HT-29 (cell line): ENCODE data around the gene KRTAP4-3. TPM values are rescaled to one million over a fixed set of nuclear protein-coding genes. Genes with fewer than 3 reads are reported as not detected.
"Not testable (repeated sequence)": the region's sequence is repeated elsewhere in the genome, so short reads cannot be mapped to it uniquely, and the experiment has no call there.

Source experiments
- DNase-seq: peaks from one replicate; pipeline ENCODE4 v3.0.0-alpha.2; 2015; ENCODE audit warnings: low spot score
- total RNA-seq: library from RNA; depleted of rRNA; stranded (reverse); fragments of >200 nt; shearing (Covaris generic); gene quantifications from 2 replicates; pipeline ENCODE4 v1.2.3, GENCODE V29; 2014; rRNA removed

KRTAP4-3 gene
- total RNA-seq: not detected in 2 replicates

DNA sequence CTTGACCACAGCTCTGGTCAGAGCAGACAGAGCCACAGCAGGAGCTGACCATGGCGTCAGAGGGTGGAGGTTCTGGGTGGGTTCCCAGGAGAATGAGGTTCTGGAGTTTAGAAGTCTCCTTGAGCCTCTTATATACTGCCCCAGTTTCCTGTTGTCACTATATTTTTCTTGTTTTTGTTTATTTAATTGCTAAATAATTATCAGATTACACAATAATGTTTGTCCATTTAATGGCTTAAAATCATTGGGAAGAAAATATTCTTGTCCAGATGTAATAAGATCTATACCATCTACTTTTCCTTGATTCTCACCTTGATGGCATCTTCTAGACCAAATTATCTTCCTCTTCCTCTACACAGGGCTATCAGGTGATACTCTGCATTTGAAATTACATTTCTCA lies at the start of gene KRTAP4-3:
Gene KRTAP4-3, minus strand, starts transcription at position 101 of the 400 bp plus-strand sequence. Its CDS starts 49 bp downstream, at position 52.
- no peak for DNase-seq

DNA sequence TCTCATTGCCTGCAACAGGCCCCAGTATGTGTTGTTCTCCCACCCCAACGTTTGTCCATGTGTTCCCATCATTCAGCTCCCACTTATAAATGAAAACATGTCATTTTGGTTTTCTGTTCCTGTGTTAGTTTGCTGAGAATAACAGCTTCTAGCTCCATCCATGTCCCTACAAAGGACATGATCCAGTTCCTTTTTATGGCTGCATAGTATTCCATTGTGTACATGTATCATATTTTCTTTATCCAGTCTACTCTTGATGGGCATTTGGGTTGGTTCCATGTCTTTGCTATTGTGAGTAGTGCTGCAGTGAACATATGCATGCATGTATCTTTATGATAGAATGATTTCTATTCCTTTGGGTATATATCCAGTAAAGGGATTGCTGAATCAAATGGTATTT lies 47.7 kb upstream of the KRTAP4-3 start:
- DNase-seq: no peak

DNA sequence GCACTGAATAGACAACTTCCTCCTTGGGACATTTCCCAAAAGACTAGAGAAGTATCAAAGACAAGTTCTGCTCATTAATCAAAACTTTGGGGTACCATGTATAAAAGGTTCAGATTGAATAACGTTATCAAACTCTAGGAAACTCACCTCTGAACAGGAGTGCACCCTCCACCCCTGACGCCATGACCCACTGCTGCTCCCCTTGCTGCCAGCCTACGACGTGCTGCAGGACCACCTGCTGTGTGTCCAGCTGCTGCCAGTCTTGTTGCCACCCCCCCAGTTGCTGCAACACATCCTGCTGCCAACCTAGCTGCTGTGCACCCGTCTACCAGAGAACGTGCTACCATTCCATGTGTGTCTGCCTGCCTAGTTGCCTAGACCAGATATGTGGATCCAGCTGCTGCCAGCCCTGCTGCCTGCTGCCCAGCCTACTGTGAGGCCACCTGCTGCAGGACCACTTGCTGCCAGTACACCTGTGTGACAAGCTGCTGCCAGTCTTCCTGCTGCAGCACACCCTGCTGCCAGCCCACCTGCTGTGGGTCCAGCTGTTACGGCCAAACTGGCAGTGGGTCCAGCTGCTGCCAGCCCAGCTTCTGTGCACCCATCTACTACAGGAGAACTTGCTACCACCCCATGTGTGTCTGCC lies 44.6 kb upstream of the KRTAP4-3 start:
- no peak for DNase-seq

DNA sequence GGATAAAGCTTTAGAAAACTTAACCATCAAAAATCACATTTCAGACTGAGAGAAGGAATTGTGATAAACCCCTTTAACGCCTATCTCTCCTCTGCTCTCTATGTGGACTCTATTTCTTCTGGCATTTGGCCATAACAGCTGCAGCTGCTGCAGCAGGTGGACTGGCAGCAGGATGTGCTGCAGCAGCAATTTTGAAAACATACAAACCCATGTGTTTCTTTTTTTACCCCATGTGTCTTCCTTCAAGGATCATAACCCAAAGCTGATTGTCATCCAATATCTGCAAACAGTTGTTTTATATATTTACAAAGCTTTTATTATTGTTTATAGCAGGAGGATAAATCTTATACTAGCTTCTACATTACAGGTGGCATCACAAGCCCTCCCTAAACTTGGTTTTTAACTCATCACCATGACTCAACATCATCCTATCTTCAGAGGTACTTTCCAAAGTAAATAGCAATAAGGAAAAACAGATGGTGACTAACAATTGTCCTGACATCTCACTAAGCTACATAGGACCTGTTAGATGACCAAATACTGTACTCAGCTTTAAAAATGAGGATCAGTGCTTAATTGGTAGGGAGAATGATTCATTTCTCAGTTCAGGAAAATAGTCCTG lies 43.9 kb upstream of the KRTAP4-3 start:
- DNase-seq: peak; percentile 25

DNA sequence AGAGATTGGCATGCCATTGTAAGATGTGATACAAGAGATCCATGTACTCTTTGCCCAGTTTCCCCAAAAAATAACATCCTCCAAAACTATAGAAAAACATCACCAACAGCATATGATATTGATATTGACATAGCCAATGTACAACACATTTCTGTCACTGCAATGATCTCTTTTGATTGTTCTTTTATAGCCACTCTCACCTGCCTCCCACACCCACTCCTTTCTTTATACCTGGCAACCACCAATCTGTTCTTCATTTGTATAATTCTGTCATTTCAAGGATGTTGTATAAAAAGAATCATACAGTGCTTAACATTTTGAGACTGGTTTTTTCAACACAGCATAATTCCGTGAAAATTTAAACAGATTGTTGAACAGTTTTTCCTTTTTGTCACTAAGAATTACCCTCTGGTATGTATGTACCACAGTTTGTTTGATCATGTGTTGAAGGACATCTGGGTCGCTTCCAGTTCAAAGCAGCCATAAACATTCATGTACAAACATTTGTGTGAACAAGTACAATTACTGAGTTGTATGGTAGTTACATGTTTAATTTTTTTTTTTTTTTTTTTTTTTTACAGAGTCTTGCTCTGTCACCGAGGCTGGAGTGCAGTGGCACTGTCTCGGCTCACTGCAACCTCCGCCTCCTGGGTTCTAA lies 31.5 kb upstream of the KRTAP4-3 start:
- DNase-seq: no peak

DNA sequence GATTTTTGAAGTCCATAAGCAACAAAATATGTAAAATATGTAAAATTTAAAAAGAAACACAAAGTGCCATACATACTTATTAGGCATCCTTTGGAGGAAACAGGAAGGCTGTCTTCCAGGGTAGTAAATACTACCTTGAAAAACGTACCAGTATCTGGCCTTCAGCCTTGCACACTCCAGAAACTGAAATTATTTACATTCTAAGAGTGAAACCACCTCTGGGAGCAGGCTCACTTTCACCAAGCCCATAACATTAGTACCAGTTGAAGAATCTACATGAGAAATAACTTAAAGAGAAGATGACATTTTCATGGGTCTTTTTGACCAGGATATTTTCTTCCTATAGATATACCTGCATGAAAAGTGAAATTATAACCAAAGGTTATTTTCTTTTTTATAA lies 28.0 kb upstream of the KRTAP4-3 start:
- no peak for DNase-seq

DNA sequence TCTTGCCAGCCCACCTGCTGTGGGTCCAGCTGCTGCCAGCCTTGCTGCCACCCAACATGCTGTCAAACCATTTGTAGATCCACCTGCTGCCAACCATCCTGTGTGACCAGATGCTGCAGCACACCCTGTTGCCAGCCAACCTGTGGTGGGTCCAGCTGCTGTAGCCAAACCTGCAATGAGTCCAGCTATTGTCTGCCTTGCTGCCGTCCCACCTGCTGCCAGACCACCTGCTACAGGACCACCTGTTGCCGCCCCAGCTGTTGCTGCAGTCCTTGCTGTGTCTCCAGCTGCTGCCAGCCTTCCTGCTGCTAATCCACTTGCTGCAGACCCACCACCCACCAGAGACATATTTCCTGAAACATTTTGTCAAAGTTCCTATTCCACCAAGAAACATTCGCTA lies 22.3 kb upstream of the KRTAP4-3 start:
- no peak for DNase-seq

DNA sequence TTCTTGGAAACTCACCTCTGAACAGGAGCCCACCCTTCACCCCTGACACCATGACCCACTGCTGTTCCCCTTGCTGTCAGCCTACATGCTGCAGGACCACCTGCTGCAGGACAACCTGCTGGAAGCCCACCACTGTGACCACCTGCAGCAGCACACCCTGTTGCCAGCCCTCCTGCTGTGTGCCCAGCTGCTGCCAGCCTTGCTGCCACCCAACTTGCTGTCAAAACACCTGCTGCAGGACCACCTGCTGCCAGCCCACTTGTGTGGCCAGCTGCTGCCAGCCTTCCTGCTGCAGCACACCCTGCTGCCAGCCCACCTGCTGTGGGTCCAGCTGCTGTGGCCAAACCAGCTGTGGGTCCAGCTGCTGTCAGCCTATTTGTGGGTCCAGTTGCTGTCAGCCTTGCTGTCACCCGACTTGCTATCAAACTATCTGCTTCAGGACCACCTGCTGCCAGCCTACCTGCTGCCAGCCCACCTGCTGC lies 21.9 kb upstream of the KRTAP4-3 start, which contains the start of gene KRTAP9-1:
Gene KRTAP9-1, plus strand, starts transcription at position 51 of the 482 bp plus-strand sequence. Its CDS starts 0 bp downstream, at position 51.
- not testable (repeated sequence) for DNase-seq

DNA sequence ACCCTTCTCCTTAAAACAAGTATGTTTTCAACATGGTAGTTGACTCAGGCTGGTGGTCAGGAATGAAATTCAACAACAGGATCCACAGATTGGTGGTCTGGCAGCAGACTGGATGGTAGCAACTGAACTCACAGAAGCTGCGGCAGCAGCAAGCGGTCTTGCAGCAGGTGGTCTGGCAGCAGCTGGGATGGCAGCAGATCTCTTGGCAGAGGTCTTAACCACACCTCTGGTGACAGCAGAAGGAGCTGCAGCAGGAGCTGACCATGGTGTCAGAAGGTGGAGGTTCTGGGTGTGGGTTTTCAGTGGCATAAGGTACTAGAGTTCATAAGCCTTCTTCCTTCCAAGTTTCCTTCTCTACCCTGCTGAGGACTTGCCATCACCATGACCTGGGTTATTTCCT lies 18.9 kb upstream of the KRTAP4-3 start:
- no peak for DNase-seq

DNA sequence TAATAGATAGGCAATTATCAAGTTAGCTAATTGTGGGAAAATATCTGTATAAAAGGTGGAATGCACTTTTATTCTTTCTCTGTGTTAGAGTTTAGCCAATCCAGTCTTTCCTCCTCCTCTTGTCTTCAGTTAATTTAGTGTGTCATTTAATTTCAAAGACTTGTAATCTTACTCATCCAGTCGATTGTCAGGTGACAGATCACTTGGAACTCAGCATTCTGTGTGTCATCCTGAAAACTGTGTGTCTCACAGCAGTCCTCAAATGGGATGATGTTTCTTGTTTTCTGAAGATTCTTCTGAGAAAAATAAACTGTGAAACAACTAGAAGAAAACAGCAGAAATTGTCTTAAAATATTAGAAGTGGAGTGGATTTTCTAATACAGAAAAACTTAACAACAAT lies 17.0 kb upstream of the KRTAP4-3 start:
- DNase-seq: no peak

DNA sequence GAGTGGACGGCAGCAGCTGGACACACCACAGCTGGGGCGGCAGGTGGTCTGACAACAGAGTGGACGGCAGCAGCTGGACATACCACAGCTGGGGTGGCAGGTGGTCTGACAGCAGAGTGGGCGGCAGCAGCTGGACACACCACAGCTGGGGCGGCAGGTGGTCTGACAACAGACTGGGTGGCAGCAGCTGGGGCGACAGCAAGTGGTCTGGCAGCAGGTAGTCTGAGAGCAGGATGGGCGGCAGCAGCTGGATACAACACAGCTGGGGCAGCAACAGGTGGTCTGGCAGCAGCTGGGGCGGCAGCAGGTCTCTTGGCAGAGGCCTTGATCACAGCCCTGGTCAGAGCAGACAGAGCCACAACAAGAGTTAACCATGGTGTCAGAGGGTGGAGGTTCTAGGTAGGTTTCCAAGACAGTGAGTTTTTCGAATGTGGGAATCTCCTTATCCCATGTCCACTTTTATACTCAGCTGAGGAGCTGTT lies 16.5 kb upstream of the KRTAP4-3 start, which contains the start of gene KRTAP4-1:
Gene KRTAP4-1, minus strand, starts transcription at position 432 of the 482 bp plus-strand sequence. Its CDS starts 57 bp downstream, at position 375.
- DNase-seq: no peak

DNA sequence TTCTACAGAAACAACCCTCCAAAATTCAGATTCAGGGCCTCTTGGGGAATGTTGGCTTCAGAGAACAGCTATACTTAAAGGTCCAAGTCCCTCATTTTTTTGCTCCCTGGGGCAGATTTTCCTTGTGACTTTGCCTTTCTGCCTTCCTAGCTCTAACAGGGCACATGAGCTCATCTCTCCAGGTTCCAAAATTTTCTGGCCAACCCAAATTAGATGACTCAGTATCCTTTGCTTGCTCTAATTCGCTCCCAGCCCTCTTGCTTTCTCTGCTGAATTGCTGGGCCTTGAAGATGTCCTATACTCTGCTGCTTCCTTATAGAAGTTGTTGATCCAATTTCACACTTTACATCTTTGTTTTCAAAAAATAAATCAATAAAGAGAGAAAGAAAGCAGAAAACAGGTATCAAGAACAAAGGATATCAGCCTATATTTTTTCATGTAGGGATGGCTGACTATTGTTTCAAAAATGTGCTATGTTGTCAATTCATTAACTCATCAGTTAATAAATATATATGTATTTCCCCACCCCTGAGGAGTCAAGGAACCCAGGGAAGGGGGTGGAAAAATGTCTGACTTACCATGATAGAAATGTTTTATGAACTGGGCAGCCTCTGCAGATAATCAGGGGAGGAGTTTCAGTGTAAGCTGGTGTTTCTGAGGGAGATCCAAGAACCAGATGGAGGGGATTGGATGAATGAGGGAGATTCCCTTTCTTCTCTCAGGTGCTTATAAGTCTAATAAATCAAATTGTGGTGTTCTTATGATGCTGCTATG lies 11.0 kb upstream of the KRTAP4-3 start:
- no peak for DNase-seq

DNA sequence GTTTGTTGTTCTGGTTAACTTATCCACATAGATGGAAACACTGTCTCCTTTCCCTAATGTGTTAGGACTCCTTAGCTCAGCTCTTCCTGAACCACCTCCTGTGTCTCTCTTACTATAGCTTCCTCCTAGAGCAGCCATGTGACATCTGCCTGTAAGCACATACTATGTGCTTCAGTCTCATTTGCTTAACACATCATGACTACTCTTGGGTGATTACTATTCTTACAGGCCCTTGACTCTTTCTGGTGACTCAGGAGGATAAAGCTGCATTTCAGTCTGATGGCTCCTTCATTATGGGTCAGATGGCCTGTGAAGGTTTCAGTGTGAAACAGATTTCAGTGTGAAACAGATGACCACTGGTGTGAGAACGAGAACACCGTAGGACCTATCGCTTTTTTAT lies 10.3 kb upstream of the KRTAP4-3 start:
- no peak for DNase-seq

DNA sequence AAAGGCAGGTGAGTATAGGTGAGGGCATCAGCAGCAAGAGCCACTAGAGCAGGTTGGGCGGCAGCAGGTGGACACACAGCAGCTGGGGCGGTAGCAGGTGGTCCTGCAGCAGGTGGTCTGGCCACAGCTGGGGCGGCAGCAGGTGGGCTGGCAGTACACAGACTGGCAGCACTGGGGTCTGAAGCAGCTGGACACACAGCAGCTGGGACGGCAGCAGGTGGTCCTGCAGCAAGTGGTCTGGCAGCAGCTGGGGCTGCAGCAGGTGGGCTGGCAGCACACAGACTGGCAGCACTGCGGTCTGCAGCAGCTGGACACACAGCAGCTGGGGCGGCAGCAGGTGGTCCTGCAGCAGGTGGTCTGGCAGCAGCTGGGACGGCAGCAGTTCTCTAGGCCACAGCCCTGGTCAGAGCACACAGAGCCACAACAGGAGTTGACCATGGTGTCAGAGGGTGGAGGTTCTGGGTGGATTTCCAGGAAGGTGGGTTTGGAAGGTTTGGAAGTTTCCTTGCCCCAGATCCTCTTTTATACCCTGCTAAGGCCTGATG lies 9.8 kb upstream of the KRTAP4-3 start, which contains the start of gene KRTAP4-2:
Gene KRTAP4-2, minus strand, starts transcription at position 495 of the 545 bp plus-strand sequence. Its CDS starts 57 bp downstream, at position 438.
- no peak for DNase-seq

DNA sequence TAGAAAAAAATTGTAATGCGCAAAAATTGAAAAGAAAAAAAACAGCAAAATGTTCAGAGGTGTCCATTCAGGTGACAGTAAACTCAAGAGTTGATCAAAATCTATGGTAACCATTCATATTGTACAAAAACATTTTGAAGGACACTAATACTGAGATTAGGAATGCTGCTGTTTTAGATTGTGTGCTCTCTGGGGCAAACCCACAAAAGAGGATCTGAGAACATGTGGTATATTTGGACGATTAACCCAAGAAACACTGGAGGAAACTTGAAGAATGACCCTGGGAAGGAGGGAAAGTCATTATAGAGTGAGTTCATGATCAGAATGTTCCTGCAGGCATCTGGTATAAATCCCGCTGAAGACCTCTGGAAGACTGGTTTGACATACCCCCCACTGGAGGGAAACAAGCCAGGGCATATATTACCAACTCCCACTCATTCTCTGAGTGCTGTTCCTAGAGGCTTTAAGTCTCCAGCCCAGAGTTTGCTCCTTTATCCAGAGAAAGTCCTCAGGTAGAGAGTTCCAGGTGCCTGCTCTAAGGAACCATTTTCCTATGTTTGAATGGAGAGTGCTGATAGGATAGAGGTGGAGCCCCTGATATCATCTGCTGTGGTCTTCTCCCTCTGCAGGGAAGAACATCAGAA lies 8.8 kb upstream of the KRTAP4-3 start:
- DNase-seq: no peak

DNA sequence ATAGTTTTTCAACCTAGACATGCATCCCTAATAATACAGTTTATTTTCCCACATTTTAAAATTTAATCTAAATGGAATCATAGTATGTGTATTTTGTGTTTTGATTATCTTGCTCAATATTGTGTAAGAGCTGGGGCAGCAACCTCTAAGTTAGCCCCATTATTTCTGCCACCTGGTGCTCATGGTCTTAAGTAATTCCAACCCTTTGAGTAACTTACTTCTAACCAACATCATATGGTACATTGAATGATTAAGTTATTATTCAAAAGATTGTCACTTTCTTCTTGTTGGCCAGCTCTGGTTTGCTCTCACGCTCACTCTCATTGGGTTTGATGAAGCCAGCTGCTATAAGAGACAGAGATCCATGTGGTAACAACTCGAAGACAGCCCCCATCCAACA lies 3.9 kb upstream of the KRTAP4-3 start:
- no peak for DNase-seq

DNA sequence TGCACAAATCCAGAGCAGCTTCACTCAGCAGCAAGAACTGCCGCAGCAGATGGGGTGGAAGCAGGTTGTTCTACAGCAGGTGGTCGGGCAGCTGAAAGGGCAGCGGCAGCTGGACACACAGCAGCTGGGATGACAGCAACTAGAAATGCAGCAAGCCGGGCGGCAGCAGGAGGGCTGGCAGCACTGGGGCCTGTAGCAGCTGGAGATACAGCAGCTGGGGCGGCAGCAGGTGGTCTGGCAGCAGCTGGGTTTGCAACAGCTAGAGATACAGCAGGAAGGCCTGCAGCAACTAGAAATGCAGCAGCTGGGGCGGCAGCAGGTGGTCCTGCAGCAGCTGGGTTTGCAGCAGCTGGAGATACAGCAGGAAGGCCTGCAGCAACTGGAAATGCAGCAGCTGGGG lies 460 bp downstream of the KRTAP4-3 start:
- DNase-seq: no peak

DNA sequence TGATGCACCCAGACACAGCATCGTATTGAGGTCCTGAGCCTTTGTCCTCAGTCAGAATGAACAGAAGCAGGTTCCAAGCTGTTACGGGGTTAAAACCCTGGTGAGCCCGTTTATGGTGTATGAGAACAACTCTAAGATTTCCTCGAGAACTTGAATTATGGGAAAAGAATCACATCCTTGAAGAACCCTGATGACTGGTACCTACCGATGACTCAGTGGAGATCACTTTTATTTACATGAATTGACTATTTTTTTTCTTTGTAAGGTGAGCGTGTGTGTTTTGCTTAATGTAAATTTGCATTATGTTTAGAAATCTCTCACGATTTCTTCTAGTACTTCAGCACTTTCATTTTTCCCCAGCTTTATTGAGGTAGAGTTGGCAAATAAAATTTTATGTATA lies 4.2 kb downstream of the KRTAP4-3 start:
- no peak for DNase-seq

DNA sequence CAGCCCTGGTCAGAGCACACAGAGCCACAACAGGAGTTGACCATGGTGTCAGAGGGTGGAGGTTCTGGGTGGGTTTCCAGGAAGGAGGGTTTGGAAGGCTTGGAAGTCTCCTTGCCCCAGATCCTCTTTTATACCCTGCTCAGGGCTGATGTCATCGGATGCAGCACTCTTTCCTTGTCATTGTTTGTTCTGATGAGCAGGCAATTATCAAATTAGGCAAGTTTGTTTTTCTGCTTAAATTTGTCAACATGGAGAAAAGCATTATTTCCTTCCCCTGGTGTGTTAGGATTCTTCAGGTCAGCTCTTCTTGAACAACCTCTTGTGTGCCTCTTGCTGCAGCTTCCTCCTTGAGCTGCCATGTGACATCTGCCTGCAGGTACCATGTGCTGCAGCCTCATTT lies 7.4 kb downstream of the KRTAP4-3 start, which contains the start of gene KRTAP4-4:
Gene KRTAP4-4, minus strand, starts transcription at position 101 of the 400 bp plus-strand sequence. Its CDS starts 57 bp downstream, at position 44.
- no peak for DNase-seq

DNA sequence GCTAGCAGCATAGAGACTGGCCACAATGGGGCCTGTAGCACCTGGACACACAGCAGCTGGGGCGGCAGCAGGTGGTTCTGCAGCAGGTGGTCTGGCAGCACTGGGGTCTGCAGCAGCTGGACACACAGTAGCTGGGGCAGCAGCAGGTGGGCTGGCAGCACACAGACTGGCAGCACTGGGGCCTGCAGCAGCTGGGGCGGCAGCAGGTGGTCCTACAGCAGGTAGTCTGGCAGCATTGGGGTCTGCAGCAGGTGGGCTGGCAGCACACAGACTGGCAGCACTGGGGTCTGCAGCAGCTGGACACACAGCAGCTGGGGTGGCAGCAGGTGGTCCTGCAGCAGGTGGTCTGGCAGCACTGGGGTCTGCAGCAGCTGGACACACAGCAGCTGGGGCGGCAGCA lies 7.8 kb downstream of the KRTAP4-3 start:
- not testable (repeated sequence) for DNase-seq
